HL-60 (cell line): ENCODE results near the gene PPP3CA.

ENCODE experiments used
- CTCF ChIP-seq: IDR thresholded peaks from one replicate; pipeline ENCODE4 v1.5.1; 2011; ENCODE audit warnings: low read length, control low read depth, inconsistent platforms; ENCODE audit not compliant: insufficient read depth
- POLR2AphosphoS5 ChIP-seq: IDR thresholded peaks from 2 replicates; pipeline ENCODE4 v1.6.1; 2012; ENCODE audit warnings: low read depth
- SPI1 ChIP-seq: IDR thresholded peaks from 2 replicates; pipeline ENCODE4 v1.6.1; 2012; ENCODE audit warnings: low read depth, mild to moderate bottlenecking, borderline replicate concordance

- TF ChIP-seq CTCF (no peak), SPI1 (no peak), POLR2AphosphoS5 (no peak)
Measured at GRCh38 chr4:101357751-101358150, 10.4 kb upstream of the PPP3CA start.
